ENCODE results near the gene C3orf22.

C3orf22 gene

DNA sequence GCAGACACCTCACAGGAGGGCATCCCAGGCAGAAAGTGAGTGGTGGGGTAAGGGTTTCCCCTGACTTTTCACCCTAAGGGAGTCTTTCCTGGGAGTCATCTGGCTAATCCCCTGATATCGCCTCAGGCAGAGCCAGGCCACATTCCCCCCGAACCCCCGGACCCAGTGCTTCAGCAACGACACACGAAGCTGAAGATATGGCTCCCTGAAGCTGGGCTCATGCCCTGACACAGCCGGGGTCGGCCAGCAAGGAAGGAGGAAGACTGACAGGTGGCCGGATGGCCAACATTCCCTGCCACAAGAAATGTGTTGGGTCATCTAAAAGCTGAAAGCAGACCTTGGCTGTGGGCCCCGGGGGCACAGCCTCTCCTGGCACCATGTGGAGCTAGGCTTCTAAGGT, 20.4 kb downstream of the C3orf22 start:
- no peak for TF ChIP-seq SPI1 (IDR thresholded peaks at IDR 0.05; ENCODE audit: borderline replicate concordance, low read depth)
- no peak for TF ChIP-seq POLR2AphosphoS5 (IDR thresholded peaks at IDR 0.05; ENCODE audit: low read depth)
- TF ChIP-seq, protein P1, sequence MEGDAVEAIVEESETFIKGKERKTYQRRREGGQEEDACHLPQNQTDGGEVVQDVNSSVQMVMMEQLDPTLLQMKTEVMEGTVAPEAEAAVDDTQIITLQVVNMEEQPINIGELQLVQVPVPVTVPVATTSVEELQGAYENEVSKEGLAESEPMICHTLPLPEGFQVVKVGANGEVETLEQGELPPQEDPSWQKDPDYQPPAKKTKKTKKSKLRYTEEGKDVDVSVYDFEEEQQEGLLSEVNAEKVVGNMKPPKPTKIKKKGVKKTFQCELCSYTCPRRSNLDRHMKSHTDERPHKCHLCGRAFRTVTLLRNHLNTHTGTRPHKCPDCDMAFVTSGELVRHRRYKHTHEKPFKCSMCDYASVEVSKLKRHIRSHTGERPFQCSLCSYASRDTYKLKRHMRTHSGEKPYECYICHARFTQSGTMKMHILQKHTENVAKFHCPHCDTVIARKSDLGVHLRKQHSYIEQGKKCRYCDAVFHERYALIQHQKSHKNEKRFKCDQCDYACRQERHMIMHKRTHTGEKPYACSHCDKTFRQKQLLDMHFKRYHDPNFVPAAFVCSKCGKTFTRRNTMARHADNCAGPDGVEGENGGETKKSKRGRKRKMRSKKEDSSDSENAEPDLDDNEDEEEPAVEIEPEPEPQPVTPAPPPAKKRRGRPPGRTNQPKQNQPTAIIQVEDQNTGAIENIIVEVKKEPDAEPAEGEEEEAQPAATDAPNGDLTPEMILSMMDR (IDR thresholded peaks at IDR 0.05; ENCODE audit: insufficient read depth, low read length) = no peak
- TF ChIP-seq, protein P2, sequence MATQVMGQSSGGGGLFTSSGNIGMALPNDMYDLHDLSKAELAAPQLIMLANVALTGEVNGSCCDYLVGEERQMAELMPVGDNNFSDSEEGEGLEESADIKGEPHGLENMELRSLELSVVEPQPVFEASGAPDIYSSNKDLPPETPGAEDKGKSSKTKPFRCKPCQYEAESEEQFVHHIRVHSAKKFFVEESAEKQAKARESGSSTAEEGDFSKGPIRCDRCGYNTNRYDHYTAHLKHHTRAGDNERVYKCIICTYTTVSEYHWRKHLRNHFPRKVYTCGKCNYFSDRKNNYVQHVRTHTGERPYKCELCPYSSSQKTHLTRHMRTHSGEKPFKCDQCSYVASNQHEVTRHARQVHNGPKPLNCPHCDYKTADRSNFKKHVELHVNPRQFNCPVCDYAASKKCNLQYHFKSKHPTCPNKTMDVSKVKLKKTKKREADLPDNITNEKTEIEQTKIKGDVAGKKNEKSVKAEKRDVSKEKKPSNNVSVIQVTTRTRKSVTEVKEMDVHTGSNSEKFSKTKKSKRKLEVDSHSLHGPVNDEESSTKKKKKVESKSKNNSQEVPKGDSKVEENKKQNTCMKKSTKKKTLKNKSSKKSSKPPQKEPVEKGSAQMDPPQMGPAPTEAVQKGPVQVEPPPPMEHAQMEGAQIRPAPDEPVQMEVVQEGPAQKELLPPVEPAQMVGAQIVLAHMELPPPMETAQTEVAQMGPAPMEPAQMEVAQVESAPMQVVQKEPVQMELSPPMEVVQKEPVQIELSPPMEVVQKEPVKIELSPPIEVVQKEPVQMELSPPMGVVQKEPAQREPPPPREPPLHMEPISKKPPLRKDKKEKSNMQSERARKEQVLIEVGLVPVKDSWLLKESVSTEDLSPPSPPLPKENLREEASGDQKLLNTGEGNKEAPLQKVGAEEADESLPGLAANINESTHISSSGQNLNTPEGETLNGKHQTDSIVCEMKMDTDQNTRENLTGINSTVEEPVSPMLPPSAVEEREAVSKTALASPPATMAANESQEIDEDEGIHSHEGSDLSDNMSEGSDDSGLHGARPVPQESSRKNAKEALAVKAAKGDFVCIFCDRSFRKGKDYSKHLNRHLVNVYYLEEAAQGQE (IDR thresholded peaks at IDR 0.05; ENCODE audit: insufficient replicate concordance, low read depth) = no peak
- TF ChIP-seq GABPA (IDR thresholded peaks at IDR 0.05; ENCODE audit: low read depth) = no peak
- Histone ChIP-seq H3K27me3 (ENCODE audit: insufficient read depth, poor library complexity, severe bottlenecking) (no peaks in the 10 kb centered on the region), H3K4me3 (replicated peaks; ENCODE audit: insufficient read depth, low read length) (no peak overlapping the region), H3K27ac (replicated peaks) (peak overlapping the region; percentile 28; the same call in 1 of the 2 replicates)
- no peak for DNase-seq (ENCODE audit: low read depth in 1 of 2, low spot score in 1 of 2)

DNA sequence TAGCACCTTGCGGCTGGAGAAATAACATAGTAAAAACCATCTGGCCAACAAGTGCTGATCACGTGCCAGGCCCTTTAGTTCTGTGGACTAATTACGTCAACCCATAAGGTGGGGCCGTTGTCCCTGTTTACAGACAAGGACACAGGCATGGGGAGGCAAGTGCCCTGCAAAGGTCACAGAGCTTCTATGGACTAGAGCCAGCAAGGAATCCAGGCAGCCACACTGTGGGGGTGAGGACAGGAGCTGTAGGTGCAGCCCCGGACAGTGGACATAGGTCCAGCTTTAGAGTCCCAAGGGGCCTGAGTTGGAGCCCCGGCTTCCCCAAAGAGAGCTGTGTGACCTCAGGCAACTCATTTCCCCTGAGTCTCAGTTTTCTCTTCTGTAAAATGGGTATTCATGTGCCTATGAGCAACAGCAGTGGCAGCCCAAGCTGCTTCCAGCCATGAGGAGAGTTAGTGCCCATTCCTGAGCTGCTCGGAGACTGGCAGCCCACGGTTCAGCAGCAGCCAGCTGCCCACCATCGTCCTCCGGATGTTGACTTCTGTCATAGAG, 20.9 kb downstream of the C3orf22 start:
- Histone ChIP-seq H3K27ac (replicated peaks) (no peak overlapping the region), H3K4me3 (replicated peaks; ENCODE audit: insufficient read depth, low read length) (no peak overlapping the region), H3K27me3 (ENCODE audit: insufficient read depth, poor library complexity, severe bottlenecking) (no peaks in the 10 kb centered on the region)
- DNase-seq (ENCODE audit: low read depth in 1 of 2, low spot score in 1 of 2) = no peak
- TF ChIP-seq POLR2AphosphoS5 (IDR thresholded peaks at IDR 0.05; ENCODE audit: low read depth) (no peak), SPI1 (IDR thresholded peaks at IDR 0.05; ENCODE audit: borderline replicate concordance, low read depth) (no peak), GABPA (IDR thresholded peaks at IDR 0.05; ENCODE audit: low read depth) (no peak)
- TF ChIP-seq, protein P1 (IDR thresholded peaks at IDR 0.05; ENCODE audit: insufficient read depth, low read length) = no peak
- TF ChIP-seq, protein P2 (IDR thresholded peaks at IDR 0.05; ENCODE audit: insufficient replicate concordance, low read depth) = no peak

DNA sequence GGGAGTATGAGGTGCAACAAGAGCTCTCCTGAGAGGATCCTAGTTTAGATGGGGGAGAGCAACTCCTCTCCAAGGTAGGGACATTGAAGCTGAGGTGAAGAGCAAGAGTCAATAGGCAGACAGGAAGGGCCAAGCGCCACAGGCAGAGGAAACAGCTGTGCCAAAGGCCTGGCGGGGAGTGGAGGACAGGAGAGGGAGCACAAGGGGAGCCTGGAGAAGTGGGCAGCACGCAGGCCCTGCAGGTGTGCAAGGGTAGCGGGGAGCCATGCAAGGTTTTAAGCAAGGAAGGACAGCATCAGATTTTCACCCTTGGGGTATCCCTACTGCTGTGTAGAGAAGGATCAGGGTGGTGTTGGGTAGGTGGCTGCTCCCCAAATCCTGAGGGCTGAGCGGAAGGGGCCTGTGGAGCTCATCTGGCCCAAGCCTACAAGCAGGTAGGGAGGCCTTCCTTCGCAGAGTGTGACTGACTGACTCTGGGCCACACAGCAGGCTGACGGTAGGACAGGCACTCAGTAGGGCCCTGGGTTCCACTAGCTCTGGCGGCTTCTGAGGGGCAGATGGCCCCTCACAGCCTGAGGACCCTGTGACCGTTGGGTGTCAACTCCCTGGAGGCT, 21.5 kb downstream of the C3orf22 start:
- no peak for TF ChIP-seq SPI1 (IDR thresholded peaks at IDR 0.05; ENCODE audit: borderline replicate concordance, low read depth)
- TF ChIP-seq, protein P2 (IDR thresholded peaks at IDR 0.05; ENCODE audit: insufficient replicate concordance, low read depth) = no peak
- TF ChIP-seq, protein P1 (IDR thresholded peaks at IDR 0.05; ENCODE audit: insufficient read depth, low read length) = no peak
- no peak for TF ChIP-seq POLR2AphosphoS5 (IDR thresholded peaks at IDR 0.05; ENCODE audit: low read depth)
- no peak for TF ChIP-seq GABPA (IDR thresholded peaks at IDR 0.05; ENCODE audit: low read depth)
- Histone ChIP-seq H3K27ac (replicated peaks) (no peak overlapping the region), H3K27me3 (ENCODE audit: insufficient read depth, poor library complexity, severe bottlenecking) (no peaks in the 10 kb centered on the region), H3K4me3 (replicated peaks; ENCODE audit: insufficient read depth, low read length) (no peak overlapping the region)
- DNase-seq (ENCODE audit: low read depth in 1 of 2, low spot score in 1 of 2) = no peak
